Gastroesophageal sphincter (tissue), 4 donors: ENCODE results near the gene GPR137C. TPM values are rescaled to one million over a fixed set of nuclear protein-coding genes. Genes with fewer than 3 reads are reported as not detected.

Source experiments
- ATAC-seq: fragments of 150-250 bp; one replicate; pipeline ENCODE4 v1.9.1; 2016; ENCODE audit warnings: mild to moderate bottlenecking, moderate library complexity
- H3K27ac ChIP-seq, 4 donors: fragments of 200-600 bp; sonication (generic) in 3 of 4; 1 replicate in 3 of 4; 2 replicates in 1 of 4; pipeline ENCODE4 v1.5.1; 2016 to 2019
- H3K27me3 ChIP-seq: fragments of 200-600 bp; sonication (generic); one replicate; pipeline ENCODE4 v1.5.1; 2019
- H3K36me3 ChIP-seq, 2 donors: fragments of 200-600 bp; sonication (generic); one replicate each; pipeline ENCODE4 v1.5.1; 2019; ENCODE audit warnings: control low read depth in 1 of 2
- H3K4me1 ChIP-seq, 3 donors: fragments of 200-600 bp; sonication (generic); 1 replicate in 2 of 3; 2 replicates in 1 of 3; pipeline ENCODE4 v1.5.1; 2016 to 2019; ENCODE audit warnings: control low read depth in 2 of 3
- H3K4me3 ChIP-seq, 2 donors: fragments of 200-600 bp; sonication (generic); one replicate each; pipeline ENCODE4 v1.5.1; 2019; ENCODE audit warnings: mild to moderate bottlenecking in 1 of 2, moderate library complexity in 1 of 2
- H3K9me3 ChIP-seq, 3 donors: fragments of 200-600 bp; sonication (generic); one replicate each; pipeline ENCODE4 v1.5.1; 2017 to 2019; ENCODE audit warnings: control low read depth in 2 of 3
- CTCF ChIP-seq, 4 experiments: fragments of 200-600 bp in 2 of 4; fragments of 450-650 bp in 2 of 4; sonication (generic) in 1 of 4; IDR thresholded peaks; one replicate each; pipeline ENCODE4 v1.5.1; 2017 to 2019; ENCODE audit warnings: antibody characterized with exemption in 4 of 4, mild to moderate bottlenecking in 2 of 4, moderate library complexity in 2 of 4
- EP300 ChIP-seq: sonication (generic); formaldehyde crosslinking; IDR thresholded peaks from one replicate; pipeline ENCODE4 v1.6.1; 2017; ENCODE audit warnings: antibody characterized with exemption, mild to moderate bottlenecking
- POLR2A ChIP-seq, 2 donors: fragments of 450-650 bp; IDR thresholded peaks; one replicate each; pipeline ENCODE4 v1.6.1; 2017; ENCODE audit warnings: antibody characterized with exemption in 2 of 2, mild to moderate bottlenecking in 2 of 2, moderate library complexity in 1 of 2
- POLR2AphosphoS5 ChIP-seq: sonication (generic); formaldehyde crosslinking; IDR thresholded peaks from one replicate; pipeline ENCODE4 v1.6.1; 2017; ENCODE audit warnings: antibody characterized with exemption
- WGBS, 2 donors: methylation state at CpG; one replicate each; pipeline ENCODE4 v1.1.5; 2018; ENCODE audit warnings: low coverage in 1 of 2; 5-methylcytosine and 5-hydroxymethylcytosine counted together
- total RNA-seq, 4 donors: library from RNA; depleted of rRNA; stranded (reverse); fragments of >200 nt; gene quantifications; one replicate each; pipeline ENCODE4 v1.1.0, GENCODE V29; 2016

Gene GPR137C
- total RNA-seq, 4 donors from 2014 or later: 0.12 to 0.54 (median 0.19) TPM

GRCh38 chr14:52522581-52523345, 29.9 kb upstream of the GPR137C start:
- Histone ChIP-seq H3K9me3 (no peaks in the 10 kb centered on the region), H3K27me3 (no peaks in the 10 kb centered on the region), H3K27ac (no peak overlapping the region), H3K4me3 (no peak overlapping the region), H3K36me3 (peaks cover 0 to 36% of the 10 kb centered on the region in 2 donors), H3K4me1 (no peaks in the 10 kb centered on the region)
- no peak for ATAC-seq
- TF ChIP-seq POLR2A (IDR thresholded peaks at IDR 0.05) (no peak), POLR2AphosphoS5 (no peak), CTCF (IDR thresholded peaks at IDR 0.05) (no peak), EP300 (no peak)

- Histone ChIP-seq H3K36me3 (peaks cover 0 to 30% of the 10 kb centered on the region in 2 donors), H3K4me1 (no peaks in the 10 kb centered on the region), H3K27me3 (no peaks in the 10 kb centered on the region), H3K9me3 (no peaks in the 10 kb centered on the region), H3K4me3 (no peak overlapping the region), H3K27ac (no peak overlapping the region)
- no peak for ATAC-seq
- no peak for TF ChIP-seq CTCF (IDR thresholded peaks at IDR 0.05)
- TF ChIP-seq EP300: no peak
- no peak for TF ChIP-seq POLR2AphosphoS5
- TF ChIP-seq POLR2A (IDR thresholded peaks at IDR 0.05): no peak
- 78 to 83% methylated on average over 1 to 3 of the region's 4 CpGs for WGBS, 2 donors
Measured at GRCh38 chr14:52527052-52527451, 25.6 kb upstream of the GPR137C start.

DNA sequence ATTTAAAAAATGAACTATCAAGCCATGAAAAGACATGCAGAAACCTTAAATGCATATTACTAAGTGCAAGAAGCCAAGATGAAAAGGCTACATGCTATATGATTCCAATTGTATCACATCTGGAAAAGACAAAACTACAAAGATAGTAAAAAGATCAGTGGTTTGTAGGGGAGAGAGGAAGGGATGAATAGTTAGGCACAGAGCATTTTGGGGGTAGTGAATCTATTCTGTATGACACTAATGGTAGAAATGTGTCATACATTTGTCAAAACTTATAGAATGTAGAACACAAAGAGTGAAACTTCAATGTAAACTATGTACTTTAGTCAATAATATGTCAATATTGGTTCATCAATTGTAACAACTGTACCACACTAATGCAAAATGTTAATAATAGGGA, 21.2 kb upstream of the GPR137C start:
- TF ChIP-seq POLR2AphosphoS5 (no peak), POLR2A (IDR thresholded peaks at IDR 0.05) (no peak), CTCF (IDR thresholded peaks at IDR 0.05) (no peak), EP300 (no peak)
- no peaks in the 10 kb centered on the region for H3K9me3 ChIP-seq
- no peak overlapping the region for H3K4me3 ChIP-seq
- no peaks in the 10 kb centered on the region for H3K4me1 ChIP-seq
- H3K27ac ChIP-seq: no peak overlapping the region
- peaks cover 2 to 55% of the 10 kb centered on the region in 2 donors for H3K36me3 ChIP-seq
- no peaks in the 10 kb centered on the region for H3K27me3 ChIP-seq
- no peak for ATAC-seq

GRCh38 chr14:52536269-52536668, 16.4 kb upstream of the GPR137C start:
- Histone ChIP-seq H3K9me3 (no peaks in the 10 kb centered on the region), H3K27me3 (no peaks in the 10 kb centered on the region), H3K27ac (no peak overlapping the region), H3K4me1 (no peaks in the 10 kb centered on the region), H3K4me3 (no peak overlapping the region), H3K36me3 (peaks cover 5 to 83% of the 10 kb centered on the region in 2 donors)
- 91 to 94% methylated on average over 3 of the region's 3 CpGs for WGBS, 2 donors
- TF ChIP-seq POLR2AphosphoS5 (no peak), CTCF (IDR thresholded peaks at IDR 0.05) (no peak), POLR2A (IDR thresholded peaks at IDR 0.05) (no peak), EP300 (no peak)
- no peak for ATAC-seq

GRCh38 chr14:52538623-52539022, 14.0 kb upstream of the GPR137C start:
- H3K27ac ChIP-seq: no peak overlapping the region
- H3K4me1 ChIP-seq: no peaks in the 10 kb centered on the region
- H3K9me3 ChIP-seq: no peaks in the 10 kb centered on the region
- 73 to 85% methylated on average over 2 of the region's 2 CpGs for WGBS, 2 donors
- no peak for ATAC-seq
- H3K4me3 ChIP-seq: no peak overlapping the region
- TF ChIP-seq EP300 (no peak), CTCF (IDR thresholded peaks at IDR 0.05) (no peak), POLR2AphosphoS5 (no peak), POLR2A (IDR thresholded peaks at IDR 0.05) (no peak)
- H3K36me3 ChIP-seq: peaks cover 5 to 77% of the 10 kb centered on the region in 2 donors
- no peaks in the 10 kb centered on the region for H3K27me3 ChIP-seq
